Uterus (tissue), 2 donors: Measurements from ENCODE around the gene CHMP1A.

ENCODE experiments used
- CTCF ChIP-seq, 4 experiments: fragments of 200-600 bp in 2 of 4; fragments of 450-650 bp in 2 of 4; sonication (generic) in 2 of 4; IDR thresholded peaks; one replicate each; pipeline ENCODE4 v1.5.1; 2016 to 2019; ENCODE audit warnings: antibody characterized with exemption in 4 of 4, mild to moderate bottlenecking in 2 of 4, moderate library complexity in 1 of 4
- POLR2A ChIP-seq, 2 donors: fragments of 450-650 bp; IDR thresholded peaks; one replicate each; pipeline ENCODE4 v1.6.1; 2016; ENCODE audit warnings: antibody characterized with exemption in 2 of 2, mild to moderate bottlenecking in 1 of 2, moderate library complexity in 1 of 2

DNA sequence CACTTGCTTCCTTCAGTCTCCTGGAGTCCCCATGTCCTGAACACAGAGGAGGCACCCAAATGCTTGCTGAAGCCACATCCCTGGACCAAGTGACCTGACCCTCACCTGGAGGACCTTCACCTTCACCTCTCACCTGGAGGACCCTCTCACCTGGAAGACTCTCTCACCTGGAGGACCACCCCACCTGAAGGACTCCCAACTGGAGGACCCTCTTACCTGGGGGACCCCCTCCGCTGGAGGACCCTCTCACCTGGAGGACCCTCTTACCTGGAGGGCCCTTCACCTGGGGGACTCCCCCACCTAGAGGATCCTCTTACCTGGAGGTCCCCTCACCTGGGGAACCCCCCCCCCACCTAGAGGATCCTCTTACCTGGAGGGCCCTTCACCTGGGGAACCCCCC lies 28.4 kb upstream of the CHMP1A start:
- no peak for TF ChIP-seq CTCF (IDR thresholded peaks at IDR 0.05)
- TF ChIP-seq POLR2A (IDR thresholded peaks at IDR 0.05), result no peak
